Adipocyte (in vitro differentiated cells): ENCODE results near the gene QSOX2.

Experiments used
- DNase-seq: peaks from one replicate; pipeline ENCODE4 v3.0.0-alpha.2; 2015; ENCODE audit warnings: low read depth
- H3K27me3 ChIP-seq: replicated peaks from 2 replicates; pipeline ENCODE4 v1.7.0; 2013; ENCODE audit warnings: mild to moderate bottlenecking, low read length, moderate library complexity; ENCODE audit not compliant: control insufficient read depth, insufficient read depth
- H3K36me3 ChIP-seq: 2 replicates; pipeline ENCODE4 v1.7.0; 2013; ENCODE audit warnings: low read length, mild to moderate bottlenecking, moderate library complexity; ENCODE audit not compliant: control insufficient read depth, insufficient read depth, severe bottlenecking
- H3K4me1 ChIP-seq: 2 replicates; pipeline ENCODE4 v1.7.0; 2013; ENCODE audit warnings: mild to moderate bottlenecking, low read length, moderate library complexity; ENCODE audit not compliant: control insufficient read depth, insufficient read depth
- H3K4me3 ChIP-seq: 2 replicates; pipeline ENCODE4 v1.7.0; 2013; ENCODE audit warnings: mild to moderate bottlenecking, low read length, moderate library complexity
- H3K9ac ChIP-seq: 2 replicates; pipeline ENCODE4 v1.7.0; 2013; ENCODE audit warnings: mild to moderate bottlenecking, low read length, moderate library complexity
- H3K9me3 ChIP-seq: 2 replicates; pipeline ENCODE4 v1.7.0; 2013; ENCODE audit warnings: mild to moderate bottlenecking, low read length, moderate library complexity; ENCODE audit not compliant: control insufficient read depth

The QSOX2 gene

GRCh38 chr9:136185596-136186366, 59.8 kb downstream of the QSOX2 start:
- no peak overlapping the region for H3K4me3 ChIP-seq
- no peak overlapping the region for H3K9ac ChIP-seq
- peaks cover 51% of the 10 kb centered on the region for H3K27me3 ChIP-seq
- no peak for DNase-seq
- no peaks in the 10 kb centered on the region for H3K9me3 ChIP-seq
- no peaks in the 10 kb centered on the region for H3K36me3 ChIP-seq
- H3K4me1 ChIP-seq: no peaks in the 10 kb centered on the region

DNA sequence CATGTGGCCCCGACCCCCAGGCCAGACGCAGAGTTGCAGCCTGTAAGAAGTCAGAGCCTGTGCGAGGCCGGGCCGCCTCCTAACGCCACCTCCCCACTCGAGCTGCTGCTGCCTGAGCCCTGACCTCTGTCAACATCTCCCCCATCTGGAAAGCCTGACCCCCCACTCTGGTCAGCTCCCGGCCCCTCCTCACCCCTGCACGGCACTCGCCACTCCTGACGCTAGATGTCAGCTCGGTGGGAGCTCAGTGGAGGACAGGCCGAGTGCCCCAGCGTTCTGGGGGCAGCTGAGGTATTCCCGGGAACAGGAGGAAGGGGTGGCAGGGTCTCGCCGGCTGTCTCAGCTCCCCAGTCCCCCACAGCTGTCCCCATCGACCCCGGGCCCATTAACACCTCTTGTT, 60.5 kb downstream of the QSOX2 start:
- Histone ChIP-seq H3K27me3 (peaks cover 44% of the 10 kb centered on the region), H3K9me3 (no peaks in the 10 kb centered on the region), H3K9ac (no peak overlapping the region), H3K4me3 (no peak overlapping the region), H3K36me3 (no peaks in the 10 kb centered on the region), H3K4me1 (no peaks in the 10 kb centered on the region)
- DNase-seq: no peak

DNA sequence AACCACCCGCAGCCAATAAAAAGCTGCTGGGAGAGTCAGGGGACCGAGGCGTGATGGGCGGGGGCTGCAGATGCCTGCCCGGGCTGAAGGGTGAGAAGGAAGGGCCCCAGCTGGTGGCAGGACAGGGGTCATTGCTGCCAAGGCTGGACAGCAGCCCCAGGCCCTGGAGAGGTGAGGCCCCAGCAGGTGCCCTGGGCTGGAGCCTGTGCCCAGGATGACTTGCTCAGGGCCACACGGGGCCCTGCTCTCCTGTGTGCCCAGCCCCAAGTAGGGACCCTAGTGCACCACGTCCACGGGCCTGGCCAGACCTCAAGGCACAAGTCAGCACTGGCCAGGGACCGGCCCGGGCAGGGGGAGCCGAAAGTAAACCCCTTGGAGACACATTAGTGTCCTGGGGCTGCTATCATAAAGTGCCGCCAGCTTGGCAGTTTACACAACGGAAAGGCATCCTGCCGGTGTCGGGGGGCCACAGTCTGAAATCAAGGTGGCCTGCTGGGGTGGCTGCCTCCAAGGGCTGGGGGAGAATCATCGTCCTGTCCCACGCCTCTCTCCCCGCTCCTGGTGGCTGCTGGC, 62.7 kb downstream of the QSOX2 start:
- Histone ChIP-seq H3K9me3 (no peaks in the 10 kb centered on the region), H3K9ac (no peak overlapping the region), H3K27me3 (peaks cover 41% of the 10 kb centered on the region), H3K4me3 (no peak overlapping the region), H3K4me1 (no peaks in the 10 kb centered on the region), H3K36me3 (no peaks in the 10 kb centered on the region)
- no peak for DNase-seq

GRCh38 chr9:136182420-136182787, 63.2 kb downstream of the QSOX2 start:
- Histone ChIP-seq H3K27me3 (peaks cover 36% of the 10 kb centered on the region), H3K9ac (no peak overlapping the region), H3K4me3 (no peak overlapping the region), H3K36me3 (no peaks in the 10 kb centered on the region), H3K4me1 (no peaks in the 10 kb centered on the region), H3K9me3 (no peaks in the 10 kb centered on the region)
- no peak for DNase-seq

GRCh38 chr9:136181784-136182419, 63.7 kb downstream of the QSOX2 start:
- Histone ChIP-seq H3K9ac (no peak overlapping the region), H3K4me1 (no peaks in the 10 kb centered on the region), H3K27me3 (peaks cover 31% of the 10 kb centered on the region), H3K4me3 (no peak overlapping the region), H3K9me3 (no peaks in the 10 kb centered on the region), H3K36me3 (no peaks in the 10 kb centered on the region)
- no peak for DNase-seq

- no peaks in the 10 kb centered on the region for H3K36me3 ChIP-seq
- no peak for DNase-seq
- no peak overlapping the region for H3K9ac ChIP-seq
- H3K4me3 ChIP-seq: no peak overlapping the region
- peaks cover 23% of the 10 kb centered on the region for H3K27me3 ChIP-seq
- no peaks in the 10 kb centered on the region for H3K4me1 ChIP-seq
- H3K9me3 ChIP-seq: no peaks in the 10 kb centered on the region
Observed at GRCh38 chr9:136180586-136180985, 65.0 kb downstream of the QSOX2 start.

- H3K4me1 ChIP-seq: no peaks in the 10 kb centered on the region
- H3K9ac ChIP-seq: no peak overlapping the region
- peaks cover 19% of the 10 kb centered on the region for H3K27me3 ChIP-seq
- H3K36me3 ChIP-seq: no peaks in the 10 kb centered on the region
- no peak overlapping the region for H3K4me3 ChIP-seq
- no peak for DNase-seq
- H3K9me3 ChIP-seq: no peaks in the 10 kb centered on the region
Observed at GRCh38 chr9:136179761-136180160, 65.9 kb downstream of the QSOX2 start.

DNA sequence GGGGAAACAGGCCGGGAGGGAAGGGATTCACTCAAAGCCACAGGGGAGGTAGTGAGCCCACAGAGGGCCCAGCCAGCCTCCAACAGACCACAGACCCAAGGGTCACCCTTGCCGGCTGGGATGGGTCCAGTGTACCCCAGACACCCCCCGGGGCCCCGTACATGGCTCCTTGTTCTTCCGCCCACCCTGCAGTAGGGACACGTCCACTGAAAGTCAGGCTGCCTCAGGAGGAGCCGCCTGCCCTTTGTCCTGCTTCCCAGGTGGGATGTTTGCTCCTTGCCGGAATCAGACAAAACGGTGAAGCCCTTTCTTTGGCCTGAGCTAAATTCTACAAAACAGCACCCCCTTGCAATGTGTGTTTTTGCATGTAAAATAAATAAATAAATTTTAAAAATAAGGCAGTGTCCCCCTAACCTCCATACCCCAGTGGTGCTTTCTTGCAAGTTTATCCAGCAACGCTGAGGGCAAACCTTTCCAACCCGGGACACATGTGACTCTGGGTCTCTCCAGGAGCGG, 66.5 kb downstream of the QSOX2 start:
- H3K4me3 ChIP-seq: no peak overlapping the region
- H3K4me1 ChIP-seq: no peaks in the 10 kb centered on the region
- DNase-seq: no peak
- no peaks in the 10 kb centered on the region for H3K9me3 ChIP-seq
- peaks cover 16% of the 10 kb centered on the region for H3K27me3 ChIP-seq
- no peak overlapping the region for H3K9ac ChIP-seq
- H3K36me3 ChIP-seq: no peaks in the 10 kb centered on the region

DNA sequence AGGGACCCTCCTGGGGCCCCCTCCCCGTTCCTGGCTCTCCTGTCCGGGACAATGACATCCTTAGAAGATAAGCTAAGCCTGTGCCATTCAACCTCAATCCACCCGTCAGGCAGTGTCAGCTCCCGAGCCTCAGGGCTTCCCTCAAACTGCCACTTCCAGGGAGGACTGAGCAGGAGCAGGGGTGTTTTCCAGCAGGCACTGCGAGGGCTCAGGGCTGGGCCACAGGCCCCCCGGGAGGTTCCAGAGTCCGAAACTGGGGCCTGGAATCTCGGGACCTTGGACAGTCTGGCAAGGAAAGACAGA, 66.9 kb downstream of the QSOX2 start:
- DNase-seq: no peak
- no peak overlapping the region for H3K9ac ChIP-seq
- no peak overlapping the region for H3K4me3 ChIP-seq
- H3K9me3 ChIP-seq: no peaks in the 10 kb centered on the region
- no peaks in the 10 kb centered on the region for H3K36me3 ChIP-seq
- no peaks in the 10 kb centered on the region for H3K4me1 ChIP-seq
- H3K27me3 ChIP-seq: peaks cover 17% of the 10 kb centered on the region

DNA sequence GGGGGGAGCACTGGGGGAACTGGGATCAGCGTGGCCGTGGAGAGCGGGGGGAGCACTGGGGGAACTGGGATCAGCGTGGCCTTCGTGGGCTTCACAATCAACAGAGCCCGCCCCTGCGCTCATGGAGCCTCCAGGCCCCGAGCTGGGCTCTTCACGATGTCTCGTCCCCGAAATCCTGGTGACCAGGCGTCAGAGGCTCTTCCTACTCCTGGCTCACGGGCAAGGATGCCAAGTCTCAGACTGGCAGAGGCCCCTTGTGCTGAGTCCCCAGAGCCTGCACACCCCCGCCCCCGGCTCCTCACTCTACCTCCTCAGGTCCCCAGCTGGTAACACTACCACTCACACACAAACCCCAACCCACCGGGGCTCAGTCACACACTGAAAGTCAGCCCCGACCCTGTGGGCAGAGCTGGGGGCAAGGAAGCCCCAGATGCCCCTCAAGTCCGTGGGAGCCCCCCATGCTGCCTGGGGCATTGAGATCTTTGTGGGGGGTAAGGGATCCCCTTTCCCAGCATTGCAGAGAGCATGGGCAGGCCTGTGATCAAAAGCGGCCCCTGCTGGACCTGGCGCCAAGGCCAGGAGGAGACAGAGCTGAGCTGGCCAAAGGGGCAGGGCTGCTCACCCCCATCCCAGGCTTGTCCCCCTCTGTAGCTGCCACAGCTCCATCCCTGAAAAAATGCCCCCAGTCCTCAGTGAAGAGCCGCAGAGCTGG, 67.4 kb downstream of the QSOX2 start:
- no peak for DNase-seq
- no peak overlapping the region for H3K9ac ChIP-seq
- peaks cover 16% of the 10 kb centered on the region for H3K27me3 ChIP-seq
- no peak overlapping the region for H3K4me3 ChIP-seq
- no peaks in the 10 kb centered on the region for H3K36me3 ChIP-seq
- H3K4me1 ChIP-seq: no peaks in the 10 kb centered on the region
- no peaks in the 10 kb centered on the region for H3K9me3 ChIP-seq

DNA sequence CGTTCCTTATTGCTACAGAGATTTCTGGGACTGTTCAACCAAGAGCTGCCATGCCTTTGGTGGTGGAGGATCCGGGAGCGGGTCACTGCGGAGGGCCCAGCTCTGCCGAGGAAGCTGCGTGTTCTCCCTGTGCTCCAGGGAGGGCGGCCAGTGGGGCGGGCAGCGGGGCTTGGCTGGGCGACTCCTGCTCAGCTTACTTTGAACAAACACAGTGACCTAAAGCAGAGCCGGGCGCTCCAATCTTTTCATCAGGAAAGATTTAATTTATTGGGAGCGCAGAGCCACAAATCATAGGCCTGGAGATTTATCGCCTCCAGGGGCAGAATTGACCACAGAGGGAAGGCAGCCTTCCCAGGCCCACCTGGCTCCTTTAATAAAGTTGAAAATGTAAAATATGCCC, 68.4 kb downstream of the QSOX2 start:
- no peak for DNase-seq
- Histone ChIP-seq H3K9ac (no peak overlapping the region), H3K4me3 (no peak overlapping the region), H3K36me3 (no peaks in the 10 kb centered on the region), H3K27me3 (peaks cover 20% of the 10 kb centered on the region), H3K9me3 (no peaks in the 10 kb centered on the region), H3K4me1 (no peaks in the 10 kb centered on the region)
